ENCODE results near the gene TGM4.

DNA sequence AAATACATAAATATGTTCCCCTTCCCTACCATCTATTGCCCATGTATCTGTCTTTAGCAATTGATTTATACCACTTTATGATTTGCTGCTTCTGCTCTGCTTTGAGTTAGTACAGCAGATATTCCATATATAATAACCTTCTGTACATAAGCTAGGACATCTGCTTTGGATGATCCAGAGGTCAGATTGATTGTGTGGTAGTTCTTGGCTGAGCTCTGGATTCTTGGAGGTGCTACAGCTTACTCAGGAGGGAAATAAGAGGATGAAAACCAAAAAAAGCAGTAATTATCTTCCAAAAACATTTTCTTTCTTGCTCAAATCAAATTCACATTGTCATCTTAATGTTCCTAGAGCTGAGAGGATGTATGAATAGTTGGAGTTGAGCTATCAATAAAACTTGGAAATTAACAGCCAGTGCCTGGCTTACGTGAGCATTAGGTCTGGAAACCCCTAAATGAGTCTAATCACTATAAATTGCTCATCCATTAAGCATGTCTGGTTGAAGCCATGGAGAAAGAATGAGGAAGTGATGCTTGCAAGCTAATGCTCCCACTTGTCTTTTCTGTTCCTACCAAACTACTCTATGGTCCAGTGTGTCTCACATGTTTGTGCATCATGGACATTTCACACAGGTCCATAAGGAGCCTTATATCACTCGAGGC, 49.0 kb upstream of the TGM4 start:
- no peak for TF ChIP-seq EZH2 (IDR thresholded peaks at IDR 0.05; ENCODE audit: borderline replicate concordance, insufficient read depth, low read depth, low read length, poor library complexity, severe bottlenecking)
- TF ChIP-seq, protein P1, sequence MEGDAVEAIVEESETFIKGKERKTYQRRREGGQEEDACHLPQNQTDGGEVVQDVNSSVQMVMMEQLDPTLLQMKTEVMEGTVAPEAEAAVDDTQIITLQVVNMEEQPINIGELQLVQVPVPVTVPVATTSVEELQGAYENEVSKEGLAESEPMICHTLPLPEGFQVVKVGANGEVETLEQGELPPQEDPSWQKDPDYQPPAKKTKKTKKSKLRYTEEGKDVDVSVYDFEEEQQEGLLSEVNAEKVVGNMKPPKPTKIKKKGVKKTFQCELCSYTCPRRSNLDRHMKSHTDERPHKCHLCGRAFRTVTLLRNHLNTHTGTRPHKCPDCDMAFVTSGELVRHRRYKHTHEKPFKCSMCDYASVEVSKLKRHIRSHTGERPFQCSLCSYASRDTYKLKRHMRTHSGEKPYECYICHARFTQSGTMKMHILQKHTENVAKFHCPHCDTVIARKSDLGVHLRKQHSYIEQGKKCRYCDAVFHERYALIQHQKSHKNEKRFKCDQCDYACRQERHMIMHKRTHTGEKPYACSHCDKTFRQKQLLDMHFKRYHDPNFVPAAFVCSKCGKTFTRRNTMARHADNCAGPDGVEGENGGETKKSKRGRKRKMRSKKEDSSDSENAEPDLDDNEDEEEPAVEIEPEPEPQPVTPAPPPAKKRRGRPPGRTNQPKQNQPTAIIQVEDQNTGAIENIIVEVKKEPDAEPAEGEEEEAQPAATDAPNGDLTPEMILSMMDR (IDR thresholded peaks at IDR 0.05) = no peak
